NB4 (cell line): ENCODE results near the gene PRPS1.
"Not testable (repeated sequence)": the region's sequence is repeated elsewhere in the genome, so short reads cannot be mapped to it uniquely, and the experiment has no call there.

Experiments
- DNase-seq: peaks from one replicate; pipeline ENCODE4 v3.0.0; 2010; ENCODE audit warnings: low read depth
- H3K4me3 ChIP-seq: one replicate; pipeline ENCODE4 v1.5.1; 2011; ENCODE audit warnings: mild to moderate bottlenecking, low read depth, low read length, moderate library complexity
- MYC ChIP-seq: IDR thresholded peaks from 2 replicates; pipeline ENCODE4 v1.6.1; 2011; ENCODE audit warnings: low read depth, low read length
- POLR2A ChIP-seq: IDR thresholded peaks from 2 replicates; pipeline ENCODE4 v1.6.1; 2011; ENCODE audit warnings: mild to moderate bottlenecking; ENCODE audit not compliant: insufficient read length; ENCODE audit errors: extremely low read depth
- TF ChIP-seq, protein P1 (sequence below): IDR thresholded peaks from one replicate; pipeline ENCODE4 v1.5.1; 2012; ENCODE audit warnings: low read depth, low read length
- TF ChIP-seq, protein P2 (sequence below): IDR thresholded peaks from 2 replicates; pipeline ENCODE4 v1.6.1; 2011; ENCODE audit warnings: low read depth, low read length

PRPS1 gene

DNA sequence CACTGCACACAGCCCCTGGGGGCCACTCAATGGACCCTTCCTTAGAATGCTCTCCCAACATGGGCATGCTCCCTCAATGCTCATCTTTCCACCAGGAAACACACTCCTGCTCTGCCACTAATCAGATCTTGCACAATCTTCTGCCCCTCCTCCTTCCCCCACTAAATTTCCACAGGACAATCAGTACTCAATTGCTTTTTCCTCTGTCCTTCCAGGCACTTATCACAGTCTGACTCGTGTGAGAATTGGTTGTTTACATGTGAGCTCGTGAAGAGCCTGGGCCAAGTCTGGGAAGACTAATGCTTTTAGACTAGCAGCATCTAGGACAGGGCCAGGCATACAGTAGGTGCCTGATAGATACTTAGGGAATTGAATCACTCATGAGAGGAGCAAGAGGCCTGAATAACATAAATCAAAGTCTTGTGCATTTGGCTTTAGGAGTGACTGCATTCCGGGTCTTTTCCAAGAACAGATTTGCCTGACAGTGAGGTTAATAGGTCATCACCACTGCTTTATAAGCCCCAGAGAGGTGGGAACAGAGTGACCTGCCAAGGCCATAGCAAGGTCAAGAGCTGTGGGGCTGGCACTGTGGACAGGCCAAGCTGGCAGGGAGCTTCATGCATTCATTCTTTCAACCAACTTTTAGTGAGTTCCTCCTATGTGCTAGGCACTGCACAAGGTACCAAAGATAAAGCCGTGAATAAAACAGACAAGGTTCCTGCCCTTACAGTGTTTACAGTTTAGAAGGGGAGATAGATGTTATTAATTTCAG is 55.0 kb downstream of the PRPS1 start:
- TF ChIP-seq POLR2A (no peak), MYC (no peak)
- TF ChIP-seq, protein P1, sequence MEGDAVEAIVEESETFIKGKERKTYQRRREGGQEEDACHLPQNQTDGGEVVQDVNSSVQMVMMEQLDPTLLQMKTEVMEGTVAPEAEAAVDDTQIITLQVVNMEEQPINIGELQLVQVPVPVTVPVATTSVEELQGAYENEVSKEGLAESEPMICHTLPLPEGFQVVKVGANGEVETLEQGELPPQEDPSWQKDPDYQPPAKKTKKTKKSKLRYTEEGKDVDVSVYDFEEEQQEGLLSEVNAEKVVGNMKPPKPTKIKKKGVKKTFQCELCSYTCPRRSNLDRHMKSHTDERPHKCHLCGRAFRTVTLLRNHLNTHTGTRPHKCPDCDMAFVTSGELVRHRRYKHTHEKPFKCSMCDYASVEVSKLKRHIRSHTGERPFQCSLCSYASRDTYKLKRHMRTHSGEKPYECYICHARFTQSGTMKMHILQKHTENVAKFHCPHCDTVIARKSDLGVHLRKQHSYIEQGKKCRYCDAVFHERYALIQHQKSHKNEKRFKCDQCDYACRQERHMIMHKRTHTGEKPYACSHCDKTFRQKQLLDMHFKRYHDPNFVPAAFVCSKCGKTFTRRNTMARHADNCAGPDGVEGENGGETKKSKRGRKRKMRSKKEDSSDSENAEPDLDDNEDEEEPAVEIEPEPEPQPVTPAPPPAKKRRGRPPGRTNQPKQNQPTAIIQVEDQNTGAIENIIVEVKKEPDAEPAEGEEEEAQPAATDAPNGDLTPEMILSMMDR, result no peak
- TF ChIP-seq, protein P2, sequence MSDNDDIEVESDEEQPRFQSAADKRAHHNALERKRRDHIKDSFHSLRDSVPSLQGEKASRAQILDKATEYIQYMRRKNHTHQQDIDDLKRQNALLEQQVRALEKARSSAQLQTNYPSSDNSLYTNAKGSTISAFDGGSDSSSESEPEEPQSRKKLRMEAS, result no peak
- no peak overlapping the region for H3K4me3 ChIP-seq
- no peak for DNase-seq

DNA sequence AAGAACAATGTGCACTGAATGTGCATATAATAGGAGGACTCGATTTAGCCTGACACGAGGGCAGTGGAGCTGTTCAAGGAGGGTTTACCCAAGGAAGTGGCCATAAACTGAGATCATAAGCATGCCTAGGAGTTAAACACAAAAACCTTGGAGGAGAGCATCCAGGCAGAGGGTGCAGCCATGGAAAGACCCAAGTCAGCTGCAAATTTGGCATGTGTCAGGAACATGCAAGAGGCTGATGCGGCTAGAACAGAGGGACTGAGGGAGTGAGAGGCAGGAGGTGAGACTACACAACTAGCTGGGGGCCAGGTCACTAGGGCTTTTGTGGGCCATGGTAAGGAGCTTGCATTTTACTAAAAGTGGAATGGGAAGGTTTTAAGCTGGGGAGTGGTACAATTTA is 55.6 kb downstream of the PRPS1 start:
- TF ChIP-seq, protein P1, result no peak
- TF ChIP-seq MYC (no peak), POLR2A (no peak)
- TF ChIP-seq, protein P2, result no peak
- H3K4me3 ChIP-seq, result no peak overlapping the region
- no peak for DNase-seq

DNA sequence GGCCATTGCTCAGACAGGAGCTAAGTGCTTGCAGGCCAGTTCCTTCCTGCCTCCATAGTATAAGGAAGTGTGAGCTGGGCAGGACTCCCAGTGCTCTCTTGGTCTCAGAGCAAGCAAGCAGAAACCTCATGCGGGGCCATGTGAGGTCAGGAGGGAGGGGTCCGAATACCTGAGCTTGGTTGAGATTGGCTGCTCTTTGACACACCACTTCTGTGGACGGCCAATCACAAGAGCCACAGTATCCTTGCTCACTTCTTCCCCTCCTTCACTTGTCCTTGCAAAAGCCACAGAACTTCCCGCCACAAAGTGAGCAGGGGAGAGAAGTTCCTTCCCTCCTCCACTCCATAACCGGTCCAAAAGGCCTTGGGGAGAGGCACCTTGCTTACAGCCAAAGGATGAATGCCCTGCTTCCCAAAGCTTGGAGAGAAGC is 56.7 kb downstream of the PRPS1 start:
- H3K4me3 ChIP-seq, result no peak overlapping the region
- TF ChIP-seq, protein P1, result no peak
- TF ChIP-seq MYC, result peak; percentile 72
- TF ChIP-seq, protein P2, result peak; percentile 84
- TF ChIP-seq POLR2A, result peak; percentile 29
- peak; percentile 97 for DNase-seq

DNA sequence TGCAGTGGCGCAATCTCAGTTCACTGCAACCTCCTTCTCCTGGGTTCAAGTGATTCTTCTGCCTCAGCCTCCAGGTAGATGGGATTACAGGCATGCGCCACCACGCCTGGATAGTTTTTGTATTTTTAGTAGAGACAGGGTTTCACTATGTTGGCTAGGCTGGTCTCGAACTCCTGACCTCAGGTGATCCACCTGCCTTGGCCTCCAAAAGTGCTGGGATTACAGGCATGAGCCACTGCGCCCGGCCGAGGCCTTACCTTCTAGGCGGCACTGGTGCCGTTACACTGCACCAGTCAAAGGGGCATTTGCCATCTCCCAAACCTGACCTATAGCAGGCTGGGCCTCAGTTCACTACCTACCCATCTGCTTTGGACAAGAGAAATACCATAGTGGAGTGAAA is 57.3 kb downstream of the PRPS1 start:
- not testable (repeated sequence) for DNase-seq, H3K4me3 ChIP-seq

DNA sequence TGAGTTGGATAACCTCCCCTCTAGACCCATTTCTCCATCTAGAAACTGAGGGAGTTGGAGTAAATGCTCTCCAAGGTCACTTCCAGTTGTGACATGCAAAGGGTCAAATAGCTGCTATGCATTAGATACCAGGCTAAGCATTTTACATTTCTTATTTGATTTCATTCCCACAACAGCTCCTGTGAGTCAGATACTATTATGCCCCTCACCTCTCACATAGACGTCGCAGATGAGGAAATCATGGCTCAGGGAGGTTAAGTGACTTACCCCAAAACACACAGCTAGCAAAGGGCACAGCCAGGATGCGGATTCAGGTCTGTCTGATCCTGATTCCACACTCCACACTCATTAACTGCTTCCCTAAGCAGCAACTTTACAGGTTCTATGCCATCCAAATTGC is 57.7 kb downstream of the PRPS1 start:
- no peak overlapping the region for H3K4me3 ChIP-seq
- DNase-seq, result no peak
- TF ChIP-seq, protein P2, result no peak
- no peak for TF ChIP-seq MYC
- TF ChIP-seq, protein P1, result no peak
- TF ChIP-seq POLR2A, result no peak

DNA sequence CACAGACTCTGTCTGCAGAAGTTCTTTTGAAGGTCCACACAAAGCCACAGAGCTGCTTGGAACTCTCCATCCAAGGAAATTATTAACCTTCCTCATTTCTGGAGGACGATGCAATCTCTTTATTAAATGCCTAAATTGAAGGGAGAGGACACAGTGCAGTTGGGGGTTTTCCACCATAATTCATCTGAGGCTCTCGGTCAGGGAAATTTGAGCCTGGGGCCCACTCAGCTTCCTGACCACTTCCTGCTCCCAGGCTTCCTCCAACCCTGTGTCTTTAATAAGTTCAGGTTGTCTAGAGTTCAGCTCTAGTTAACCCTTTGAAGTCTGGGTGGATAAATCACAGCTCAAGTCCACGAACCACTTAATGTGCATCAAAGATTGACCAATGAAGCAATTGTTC is 58.5 kb downstream of the PRPS1 start:
- TF ChIP-seq, protein P2, result no peak
- TF ChIP-seq, protein P1, result no peak
- TF ChIP-seq MYC (no peak), POLR2A (no peak)
- no peak overlapping the region for H3K4me3 ChIP-seq
- peak; percentile 48 for DNase-seq
